A673 (cell line): ENCODE results near the gene CMTM2.

Source experiments
- EZH2 ChIP-seq: fragments of 200-600 bp; sonication (generic); IDR thresholded peaks from 2 replicates; pipeline ENCODE4 v1.6.1; 2017; ENCODE audit warnings: borderline replicate concordance, low read depth, mild to moderate bottlenecking, mixed read lengths, antibody characterized with exemption, low read length; ENCODE audit not compliant: poor library complexity, severe bottlenecking
- TF ChIP-seq, protein P1 (sequence below): fragments of 300-800, 200-600 bp; sonication (generic); conservative IDR thresholded peaks from 2 replicates; pipeline ENCODE4 v1.5.1; 2017; ENCODE audit warnings: low read depth, mild to moderate bottlenecking, antibody characterized with exemption, low read length, moderate library complexity, mixed read lengths

GRCh38 chr16:66617010-66617434 is 37.8 kb downstream of the CMTM2 start:
- TF ChIP-seq, protein P1, sequence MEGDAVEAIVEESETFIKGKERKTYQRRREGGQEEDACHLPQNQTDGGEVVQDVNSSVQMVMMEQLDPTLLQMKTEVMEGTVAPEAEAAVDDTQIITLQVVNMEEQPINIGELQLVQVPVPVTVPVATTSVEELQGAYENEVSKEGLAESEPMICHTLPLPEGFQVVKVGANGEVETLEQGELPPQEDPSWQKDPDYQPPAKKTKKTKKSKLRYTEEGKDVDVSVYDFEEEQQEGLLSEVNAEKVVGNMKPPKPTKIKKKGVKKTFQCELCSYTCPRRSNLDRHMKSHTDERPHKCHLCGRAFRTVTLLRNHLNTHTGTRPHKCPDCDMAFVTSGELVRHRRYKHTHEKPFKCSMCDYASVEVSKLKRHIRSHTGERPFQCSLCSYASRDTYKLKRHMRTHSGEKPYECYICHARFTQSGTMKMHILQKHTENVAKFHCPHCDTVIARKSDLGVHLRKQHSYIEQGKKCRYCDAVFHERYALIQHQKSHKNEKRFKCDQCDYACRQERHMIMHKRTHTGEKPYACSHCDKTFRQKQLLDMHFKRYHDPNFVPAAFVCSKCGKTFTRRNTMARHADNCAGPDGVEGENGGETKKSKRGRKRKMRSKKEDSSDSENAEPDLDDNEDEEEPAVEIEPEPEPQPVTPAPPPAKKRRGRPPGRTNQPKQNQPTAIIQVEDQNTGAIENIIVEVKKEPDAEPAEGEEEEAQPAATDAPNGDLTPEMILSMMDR: no peak
- TF ChIP-seq EZH2: no peak
